Stimulated activated naive CD4-positive, alpha-beta T cell (primary cell): ENCODE measurements around the gene AGAP5.
"Not testable (repeated sequence)": the region's sequence is repeated elsewhere in the genome, so short reads cannot be mapped to it uniquely, and the experiment has no call there.

ENCODE experiments used
- DNase-seq, 6 experiments: peaks; one replicate each; lab custom pipeline; 2025; lab: John Stamatoyannopoulos, UW

The AGAP5 gene

DNA sequence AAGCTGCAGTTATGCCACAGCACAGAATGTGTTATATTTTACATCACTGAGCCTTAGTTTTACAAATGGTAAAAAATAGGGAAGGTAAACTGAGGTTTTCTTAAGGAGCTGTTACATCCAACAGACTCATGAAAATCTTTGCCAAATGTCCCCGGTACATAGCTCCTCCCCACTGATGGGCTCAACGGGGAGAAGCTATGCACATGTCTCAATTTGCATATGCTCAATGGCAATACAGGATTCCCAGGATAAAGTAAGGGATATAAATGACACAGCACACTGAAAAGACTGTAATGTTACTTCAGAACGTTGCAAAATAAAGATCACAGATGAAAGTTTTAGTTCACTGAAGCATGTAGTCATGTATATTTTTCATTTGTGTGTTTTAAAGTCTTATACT lies 16.6 kb upstream of the AGAP5 start:
- DNase-seq: not testable (repeated sequence)

DNA sequence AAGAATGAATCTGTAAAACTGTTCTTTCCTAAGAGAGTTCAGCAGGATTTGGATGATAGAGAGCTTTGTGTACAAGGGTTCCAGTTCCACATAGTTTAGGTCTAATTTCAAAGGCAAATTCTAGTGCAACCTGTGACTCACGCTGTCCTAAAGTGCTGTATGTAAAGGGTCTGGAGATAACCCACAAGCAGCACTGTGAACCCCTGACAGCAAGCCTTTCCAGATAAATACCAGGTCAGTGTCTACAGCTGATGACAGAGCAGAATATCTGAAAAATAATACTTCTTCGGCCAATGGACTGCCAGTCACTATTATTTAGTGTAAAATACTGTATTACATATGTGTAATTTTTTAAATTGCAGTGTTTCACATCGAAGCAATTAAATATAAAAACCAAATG lies 16.0 kb upstream of the AGAP5 start:
- DNase-seq: not testable (repeated sequence)

DNA sequence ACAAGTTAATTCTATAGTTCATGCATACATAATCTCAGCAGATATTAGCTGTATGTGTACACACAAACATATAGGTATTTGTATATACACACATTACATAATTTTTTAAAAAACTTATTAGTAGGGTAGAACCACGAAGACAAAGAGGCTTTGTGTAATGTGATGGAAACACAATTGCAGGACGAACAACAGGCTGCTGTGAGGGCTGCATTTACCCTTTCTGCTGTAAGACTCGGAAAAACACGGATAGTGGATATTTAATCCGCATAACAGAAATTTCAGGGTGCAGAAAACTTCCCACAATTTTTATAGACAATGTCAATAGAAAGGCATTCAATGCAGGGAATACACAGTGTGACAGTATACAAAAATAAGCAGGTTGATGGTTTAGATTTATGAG lies 13.8 kb upstream of the AGAP5 start:
- not testable (repeated sequence) for DNase-seq

DNA sequence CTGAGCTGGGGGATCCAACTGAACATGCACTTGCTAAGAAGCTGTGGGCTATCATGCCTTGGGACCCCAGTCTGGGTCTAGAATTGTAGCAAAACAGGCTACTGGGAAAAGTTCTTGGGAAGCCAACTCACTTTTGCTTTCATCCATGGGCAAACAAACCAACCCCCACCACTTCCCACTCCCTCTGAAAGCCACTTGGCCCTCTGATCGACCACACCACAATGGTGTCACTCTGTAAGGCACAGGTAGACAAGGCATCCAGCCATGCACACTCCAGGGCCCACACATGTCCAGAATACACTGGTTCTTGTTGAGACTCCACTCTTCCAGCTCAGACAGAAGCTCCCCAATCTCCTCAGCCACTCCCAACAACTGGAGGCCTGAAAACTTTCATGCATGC lies 10.2 kb upstream of the AGAP5 start:
- not testable (repeated sequence) for DNase-seq

DNA sequence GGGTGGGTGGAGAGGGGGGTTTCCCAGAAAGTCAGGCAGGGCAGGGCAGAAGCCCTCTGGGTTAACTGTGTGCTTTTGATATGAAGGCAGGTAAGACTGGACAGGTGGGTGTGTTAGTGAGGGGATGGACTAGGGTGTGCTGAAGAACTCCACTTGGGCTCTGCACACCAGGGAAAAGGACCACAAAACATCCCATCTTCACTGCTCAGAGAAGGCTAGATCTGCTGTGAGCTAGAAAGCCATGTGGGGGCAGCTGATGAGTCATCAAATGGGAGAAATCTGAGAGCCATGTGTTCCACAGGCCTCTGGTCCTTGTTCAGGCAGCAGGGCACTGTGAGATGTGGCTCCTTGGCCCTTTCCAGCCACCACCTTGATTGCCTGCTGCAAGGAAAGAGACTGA lies 9.7 kb upstream of the AGAP5 start:
- not testable (repeated sequence) for DNase-seq

DNA sequence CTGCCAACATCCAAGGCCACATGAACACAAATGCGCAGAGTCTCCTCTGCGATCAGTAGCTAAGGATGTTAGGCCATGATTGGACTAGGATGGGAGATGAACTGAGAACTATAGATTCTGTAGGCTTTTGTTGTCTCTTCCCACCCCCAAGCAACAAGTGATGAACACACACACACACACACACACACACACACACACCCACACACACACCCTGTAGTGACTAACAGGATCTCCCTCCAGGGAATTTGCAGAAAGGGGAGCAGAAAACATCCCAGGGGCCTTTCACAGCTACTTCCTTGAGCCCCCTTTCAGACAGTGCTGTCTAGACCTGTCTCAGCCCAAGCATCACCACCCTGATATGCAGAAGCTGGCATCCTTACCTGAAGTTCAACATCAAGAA lies 8.6 kb upstream of the AGAP5 start:
- DNase-seq: not testable (repeated sequence)

DNA sequence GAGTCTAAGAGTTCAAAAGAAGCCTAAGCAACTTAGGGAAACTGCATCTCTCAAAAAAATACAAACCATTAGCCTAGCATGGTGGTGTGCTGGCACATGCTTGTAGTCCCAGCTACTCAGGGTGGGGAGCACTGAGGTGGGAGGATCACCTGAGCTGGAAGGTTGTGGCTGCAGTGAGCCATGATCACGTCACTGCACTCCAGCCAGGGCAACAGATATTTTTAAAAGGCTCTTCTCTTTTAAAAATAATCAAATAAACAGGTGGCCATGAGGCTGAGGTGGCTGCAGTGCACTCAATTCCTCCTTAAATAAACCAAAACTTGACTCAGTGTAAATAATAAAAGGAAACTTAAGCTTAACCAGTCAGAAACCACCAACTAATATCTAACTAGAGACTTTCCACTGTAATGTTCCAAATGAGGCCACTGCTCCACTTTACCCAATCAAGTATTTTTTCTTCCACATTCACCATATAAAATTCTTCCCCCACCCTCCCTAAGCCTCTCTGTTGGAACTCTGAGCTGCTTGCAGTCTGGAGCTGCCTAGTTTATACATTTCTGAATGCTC lies 7.7 kb upstream of the AGAP5 start:
- DNase-seq: not testable (repeated sequence)

DNA sequence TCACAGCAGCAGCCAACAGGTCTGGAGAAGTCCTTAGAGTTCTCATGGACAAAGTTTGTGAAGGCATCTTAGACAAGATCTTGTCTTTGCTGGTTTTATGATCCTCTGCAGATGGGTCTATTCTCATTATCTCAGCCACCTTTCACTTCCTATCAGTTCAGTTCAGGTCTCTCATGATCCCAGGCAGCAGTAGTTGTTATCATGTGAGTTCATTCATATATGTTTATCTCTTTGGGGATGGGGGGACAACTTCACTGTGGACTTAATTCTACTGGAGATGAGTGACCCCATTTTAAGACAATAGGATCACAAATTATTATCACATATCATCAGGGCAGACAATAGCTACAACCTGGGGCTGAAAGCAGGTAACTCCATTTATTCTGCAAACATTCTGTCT lies 6.0 kb upstream of the AGAP5 start:
- DNase-seq: not testable (repeated sequence)

DNA sequence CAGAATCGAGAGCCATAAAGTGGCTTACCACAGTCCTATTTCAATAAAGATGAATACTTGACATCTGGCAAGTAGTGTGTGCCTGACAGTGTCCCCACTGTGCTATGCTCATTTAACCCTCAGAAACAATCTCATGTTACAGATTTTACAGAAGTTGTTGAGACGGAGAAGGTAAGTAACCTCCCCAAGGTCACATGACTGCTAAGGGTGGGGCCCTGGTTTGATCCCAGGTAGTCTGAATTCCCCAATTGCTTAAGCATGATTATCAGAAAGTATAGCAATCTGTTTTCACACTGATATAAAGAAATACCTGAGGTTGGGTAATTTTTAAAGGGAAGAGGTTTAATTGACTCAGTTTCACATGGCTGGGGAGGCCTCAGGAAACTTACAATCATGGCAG lies 910 bp upstream of the AGAP5 start:
- DNase-seq: not testable (repeated sequence)

DNA sequence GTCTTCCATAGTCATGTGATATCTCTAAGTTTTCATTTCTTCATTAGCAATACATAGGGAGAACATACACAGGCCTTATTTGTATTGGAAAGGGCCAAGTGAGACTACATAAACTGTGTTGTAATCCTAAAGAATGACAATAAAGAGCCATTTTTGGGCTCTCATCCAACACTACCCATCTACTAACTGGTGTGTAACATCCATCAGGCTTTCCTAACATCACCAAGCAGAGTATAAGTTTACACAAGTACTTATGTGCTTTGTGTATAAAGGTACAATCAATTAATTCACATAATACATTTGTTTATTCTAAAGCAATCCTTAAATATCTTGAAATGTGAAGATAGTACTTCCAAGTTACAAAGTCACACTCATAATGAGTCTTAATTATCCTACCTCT lies 2.6 kb downstream of the AGAP5 start:
- DNase-seq: not testable (repeated sequence)

DNA sequence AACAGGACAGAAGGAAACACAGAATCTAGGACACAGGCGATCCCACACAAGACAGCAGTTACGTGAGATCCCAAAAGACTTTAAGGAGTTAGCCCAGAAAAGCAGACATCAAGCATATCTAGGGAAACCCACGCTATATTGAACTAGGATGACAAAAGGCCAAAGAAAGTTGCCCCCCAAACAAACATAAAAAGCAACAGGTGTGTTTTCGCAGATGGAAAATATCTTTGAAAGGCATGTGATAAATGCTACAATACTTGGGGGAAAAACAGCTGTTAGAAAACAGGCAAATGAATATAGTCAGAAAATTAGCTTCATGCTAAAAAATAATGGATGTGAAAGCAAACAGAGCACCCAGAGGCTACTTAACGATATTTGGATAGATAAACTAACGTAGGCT lies 7.2 kb downstream of the AGAP5 start:
- DNase-seq: not testable (repeated sequence)

DNA sequence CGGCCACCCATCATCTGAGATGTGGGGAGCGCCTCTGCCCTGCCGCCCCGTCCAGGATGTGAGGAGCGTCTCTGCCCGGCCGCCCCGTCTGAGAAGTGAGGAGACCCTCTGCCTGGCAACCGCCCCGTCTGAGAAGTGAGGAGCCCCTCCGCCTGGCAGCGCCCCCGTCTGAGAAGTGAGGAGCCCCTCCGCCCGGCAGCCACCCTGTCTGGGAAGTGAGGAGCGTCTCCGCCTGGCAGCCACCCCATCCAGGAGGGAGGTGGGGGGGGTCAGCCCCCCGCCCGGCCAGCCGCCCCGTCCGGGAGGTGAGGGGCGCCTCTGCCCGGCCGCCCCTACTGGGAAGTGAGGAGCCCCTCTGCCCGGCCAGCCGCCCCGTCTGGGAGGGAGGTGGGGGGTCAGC lies 8.3 kb downstream of the AGAP5 start:
- DNase-seq: not testable (repeated sequence)

DNA sequence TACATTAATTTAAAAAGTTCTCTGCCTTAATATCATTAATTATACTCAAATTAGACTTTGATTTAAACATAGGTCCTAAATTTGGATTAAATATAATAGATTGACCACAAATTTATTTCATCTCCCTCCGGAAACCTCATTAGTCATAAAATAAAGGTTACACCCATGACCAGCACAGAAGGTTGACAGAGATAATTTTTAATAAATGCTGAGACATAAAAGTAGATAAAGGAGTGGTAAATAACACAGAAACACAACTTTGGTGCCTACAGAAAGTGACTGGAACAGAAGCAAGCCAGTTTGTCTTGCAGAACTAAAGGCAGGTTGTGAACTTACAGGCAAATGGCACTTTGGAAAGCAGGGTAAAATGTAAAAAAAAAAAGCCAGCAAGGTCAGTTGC lies 10.3 kb downstream of the AGAP5 start:
- not testable (repeated sequence) for DNase-seq

DNA sequence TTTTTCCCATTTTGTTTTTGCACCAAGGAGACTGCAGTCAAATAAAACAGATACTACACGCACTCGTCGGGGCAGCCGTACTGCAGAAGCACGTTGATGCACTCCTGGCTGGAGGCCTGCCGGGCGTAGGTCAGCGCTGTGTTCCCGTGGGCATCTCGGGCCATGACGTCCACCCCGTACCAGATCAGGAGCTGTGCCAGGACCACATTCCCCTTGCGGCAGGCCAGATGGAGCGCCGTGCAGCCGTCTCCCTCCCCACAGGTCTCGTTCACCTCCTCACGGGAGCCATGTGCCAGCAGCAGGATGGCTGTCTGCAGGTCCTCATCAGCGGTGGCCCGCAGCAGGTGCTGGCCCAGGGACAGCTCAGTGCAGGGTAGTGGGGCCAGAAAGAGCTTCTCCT lies 23.4 kb downstream of the AGAP5 start:
- not testable (repeated sequence) for DNase-seq

DNA sequence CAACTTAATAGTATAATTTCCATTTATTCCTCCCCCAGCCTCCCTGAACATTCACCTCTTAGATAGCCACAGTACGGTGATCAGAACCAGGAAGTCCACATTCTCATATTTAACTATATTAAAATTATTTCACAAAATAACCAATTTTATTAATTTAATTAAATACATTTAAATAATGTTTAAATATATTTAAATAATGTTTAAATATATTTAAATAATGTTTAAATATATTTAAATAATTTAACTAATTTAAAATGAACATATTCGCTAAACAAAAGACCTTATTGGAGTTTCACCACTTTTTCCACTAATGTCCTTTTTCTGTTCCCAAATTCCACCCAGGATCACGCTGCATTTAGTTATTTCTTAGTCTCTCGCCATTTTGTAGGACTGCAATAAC lies 29.5 kb downstream of the AGAP5 start:
- not testable (repeated sequence) for DNase-seq

DNA sequence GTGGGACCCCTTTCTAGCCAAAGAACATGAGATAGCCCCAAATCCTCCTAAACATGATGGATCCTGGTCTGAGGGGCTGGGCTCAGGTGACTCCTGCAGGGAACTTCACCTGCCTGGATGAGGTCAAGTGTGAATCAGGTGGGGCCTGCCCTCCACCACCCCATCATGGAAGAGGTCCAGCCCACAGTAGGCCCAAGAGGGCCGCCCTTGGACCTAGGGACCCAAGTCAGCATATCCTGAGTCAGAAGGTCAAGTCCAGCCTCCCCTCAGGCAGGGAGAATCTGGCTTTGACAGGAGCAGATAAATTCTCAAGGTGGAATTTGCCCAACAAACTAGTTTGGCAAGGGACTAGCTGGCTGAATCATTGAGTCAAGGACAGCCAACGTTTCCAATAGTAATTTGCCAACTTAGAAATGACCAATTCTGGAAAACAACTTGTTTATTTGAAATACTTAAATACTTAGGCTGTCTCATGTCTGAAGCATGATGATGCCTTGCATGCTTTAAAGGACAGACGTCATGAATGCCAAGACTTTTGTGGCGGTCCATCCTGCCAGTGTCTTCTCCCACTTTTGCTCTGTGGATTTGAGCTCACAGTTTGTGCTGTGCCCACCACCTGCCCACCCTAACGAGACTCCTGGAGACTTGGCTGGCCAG lies 31.6 kb downstream of the AGAP5 start:
- DNase-seq: not testable (repeated sequence)

DNA sequence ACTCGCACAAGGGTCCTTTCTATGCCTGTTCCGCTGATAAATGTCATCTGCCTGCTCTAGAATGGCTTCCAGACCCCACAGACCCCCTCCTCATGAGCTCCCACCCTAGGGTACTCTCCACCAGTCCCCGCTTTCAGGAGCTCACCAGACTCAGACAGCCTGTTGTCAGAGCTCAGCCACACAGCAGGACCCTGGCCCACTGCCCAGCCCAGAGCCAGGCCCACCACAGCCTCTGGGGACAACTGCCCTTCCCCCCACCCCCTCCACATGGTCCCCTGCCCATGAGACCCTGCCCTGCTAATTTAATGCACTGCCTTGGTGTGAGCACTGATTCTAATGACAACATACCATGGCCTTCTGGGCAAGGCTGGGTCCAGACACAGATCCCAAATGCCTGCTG lies 32.3 kb downstream of the AGAP5 start:
- not testable (repeated sequence) for DNase-seq

DNA sequence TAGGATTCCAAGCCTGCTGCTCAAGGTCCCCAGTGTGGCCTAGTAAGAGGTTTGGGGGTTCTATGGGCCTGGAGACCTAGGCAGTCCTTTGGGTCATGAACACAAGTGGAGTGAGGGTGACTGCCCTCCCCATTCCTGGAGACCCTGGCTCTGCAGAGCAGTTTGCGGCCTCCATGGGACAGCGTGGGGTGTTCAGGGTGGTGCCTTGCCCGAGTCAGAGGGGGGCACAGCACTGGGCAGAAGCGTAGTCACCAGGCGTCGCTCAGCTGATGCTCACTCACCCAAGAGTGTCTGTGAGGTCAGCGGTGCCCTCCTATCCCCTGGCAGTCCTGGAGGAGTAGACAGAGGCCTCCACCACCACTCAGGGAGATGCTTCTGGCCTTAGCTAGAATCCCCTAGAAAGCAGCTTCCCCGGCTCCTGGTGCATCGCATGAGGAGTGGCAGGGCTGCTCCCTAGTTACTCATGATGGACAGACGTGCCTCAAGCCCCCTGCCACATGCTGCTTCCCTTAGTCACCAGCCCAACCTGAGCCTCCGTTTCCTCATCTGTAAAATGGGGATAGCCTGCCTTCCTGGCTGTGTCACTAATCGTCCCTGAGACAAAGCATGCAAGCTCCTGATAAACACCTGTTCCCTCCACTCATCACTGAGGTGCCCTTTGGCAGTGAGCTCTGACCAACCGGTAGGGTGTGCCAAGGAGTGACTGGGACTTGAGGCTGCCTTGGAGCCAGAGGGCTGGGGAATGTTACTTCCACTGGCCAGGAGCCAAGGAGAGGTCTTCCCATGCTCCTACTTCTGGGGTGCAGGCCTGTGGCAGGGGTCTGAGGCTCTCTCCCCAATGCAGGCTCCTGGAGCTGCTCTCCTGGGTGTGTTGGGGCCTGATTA lies 33.5 kb downstream of the AGAP5 start:
- DNase-seq: not testable (repeated sequence)

DNA sequence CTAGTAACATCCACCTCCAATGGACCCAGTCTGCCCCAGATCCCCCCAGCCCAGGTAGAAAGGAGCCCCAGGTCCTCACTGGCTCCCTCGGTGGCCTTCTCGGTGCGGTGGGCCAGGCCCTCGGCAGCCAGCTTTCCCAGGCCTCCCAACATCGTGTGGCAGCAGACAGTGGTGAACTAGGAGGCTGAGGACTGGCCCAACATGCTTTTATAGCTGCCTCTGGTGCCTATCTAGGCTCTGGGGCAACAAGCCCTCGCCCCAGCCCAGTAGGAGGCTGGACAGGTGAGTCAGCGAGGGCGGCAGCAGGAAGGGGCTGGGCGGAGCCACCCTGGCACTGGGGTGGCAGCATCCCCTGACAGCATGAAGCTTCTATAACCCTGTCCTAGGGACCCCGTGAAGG lies 34.3 kb downstream of the AGAP5 start:
- DNase-seq: not testable (repeated sequence)

DNA sequence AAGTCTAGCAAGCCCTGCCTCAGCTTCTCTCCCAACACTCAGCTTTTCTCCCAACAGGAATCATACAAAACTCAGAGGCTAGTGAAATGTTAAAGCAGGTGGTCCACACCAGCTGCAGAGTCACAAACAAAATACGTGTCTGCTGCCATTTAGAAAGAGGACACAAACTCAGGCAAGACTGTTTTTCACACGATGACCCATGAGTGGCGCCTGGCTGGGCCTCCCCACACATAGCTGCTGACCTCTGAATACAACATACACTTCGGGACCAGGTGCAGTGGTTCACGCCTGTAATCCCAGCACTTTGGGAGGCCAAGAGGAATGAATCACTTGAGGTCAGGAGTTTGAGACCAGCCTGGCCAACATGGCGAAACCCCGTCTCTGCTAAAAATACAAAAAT lies 35.2 kb downstream of the AGAP5 start:
- DNase-seq: not testable (repeated sequence)

DNA sequence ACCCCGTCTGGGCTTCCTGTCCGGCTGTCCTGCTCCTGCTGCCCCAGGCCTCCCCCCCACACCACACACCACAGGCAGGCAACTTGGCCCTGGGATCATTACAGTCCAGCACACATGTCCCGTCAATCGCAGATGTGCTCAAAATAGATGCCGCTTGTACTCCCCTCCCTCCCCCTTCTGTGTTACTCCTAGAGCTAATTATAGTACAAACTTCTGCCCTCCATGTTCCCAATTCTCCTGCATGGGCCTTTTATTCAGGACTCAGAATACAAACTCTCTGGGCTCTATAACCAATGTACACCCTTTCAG lies 42.0 kb downstream of the AGAP5 start, which contains the start of gene SYNPO2L:
Gene SYNPO2L, minus strand, starts transcription at position 40 of the 309 bp plus-strand sequence. CDS start 107 bp downstream, outside the sequence.
- DNase-seq: no peak

DNA sequence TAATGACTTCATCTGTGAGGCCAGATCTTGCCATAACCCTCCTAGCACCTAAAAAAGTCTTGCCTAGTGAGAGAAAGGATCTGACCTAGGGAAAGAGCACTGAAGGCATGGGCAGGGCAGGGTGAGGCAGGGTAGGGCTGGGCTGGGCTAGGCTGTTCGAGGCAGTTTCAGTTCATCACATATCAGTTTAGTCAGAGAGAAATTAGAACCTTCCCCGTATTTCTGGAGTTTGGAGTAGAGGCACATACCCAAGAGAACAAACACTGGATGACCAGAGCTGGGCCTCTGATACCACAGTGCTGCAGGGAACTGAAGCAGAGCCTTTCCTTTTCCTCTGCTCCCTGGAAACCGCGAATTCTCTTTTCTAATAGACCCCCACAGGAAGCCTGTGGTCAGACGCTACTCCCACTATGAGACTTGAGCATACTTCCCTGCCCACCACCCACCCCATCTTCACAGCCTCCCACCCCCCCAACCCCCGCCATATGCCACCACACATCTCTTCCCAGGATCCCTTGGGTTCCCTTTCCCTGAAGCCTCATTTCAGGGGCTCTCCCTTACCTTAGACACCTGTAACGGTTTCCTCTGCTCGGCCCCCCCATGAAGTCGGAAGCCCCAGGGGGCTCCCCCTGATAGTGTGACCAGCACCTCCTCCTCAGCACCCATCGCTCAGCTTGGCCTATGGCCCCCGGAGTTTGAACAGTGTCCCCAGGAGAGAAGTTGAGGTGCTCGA lies 42.5 kb downstream of the AGAP5 start:
- no peak for DNase-seq
